Parathyroid adenoma (tissue), 2 donors: ENCODE results near the gene THAP7.
A peak's percentile ranks its signal among the peaks of the same experiment; 100 is the strongest.

Source experiments
- H2AFZ ChIP-seq: fragments of 300-600 bp; sonication (generic); one replicate; pipeline ENCODE4 v1.7.0; 2017; ENCODE audit warnings: antibody characterized with exemption, mild to moderate bottlenecking
- H3K27ac ChIP-seq: fragments of 300-600 bp; sonication (generic); one replicate; pipeline ENCODE4 v1.7.0; 2017
- H3K27me3 ChIP-seq: fragments of 300-600 bp; sonication (generic); one replicate; pipeline ENCODE4 v1.7.0; 2017; ENCODE audit warnings: low read length; ENCODE audit not compliant: control insufficient read depth, insufficient read depth
- H3K36me3 ChIP-seq: fragments of 300-600 bp; sonication (generic); one replicate; pipeline ENCODE4 v1.7.0; 2017; ENCODE audit warnings: low read length; ENCODE audit not compliant: control insufficient read depth, insufficient read depth
- H3K4me1 ChIP-seq: fragments of 300-600 bp; sonication (generic); one replicate; pipeline ENCODE4 v1.7.0; 2017; ENCODE audit warnings: control low read depth
- H3K4me2 ChIP-seq: fragments of 300-600 bp; sonication (generic); one replicate; pipeline ENCODE4 v1.7.0; 2017; ENCODE audit warnings: low read length
- H3K4me3 ChIP-seq: fragments of 300-600 bp; sonication (generic); one replicate; pipeline ENCODE4 v1.7.0; 2017; ENCODE audit warnings: low read depth, low read length
- H3K79me2 ChIP-seq: fragments of 300-600 bp; sonication (generic); one replicate; pipeline ENCODE4 v1.7.0; 2017; ENCODE audit warnings: control low read depth
- H3K9ac ChIP-seq: fragments of 300-600 bp; sonication (generic); one replicate; pipeline ENCODE4 v1.7.0; 2017; ENCODE audit warnings: mild to moderate bottlenecking
- H3K9me3 ChIP-seq: fragments of 300-600 bp; sonication (generic); one replicate; pipeline ENCODE4 v1.7.0; 2017; ENCODE audit warnings: low read length; ENCODE audit not compliant: control insufficient read depth
- TF ChIP-seq, protein P1 (sequence below): fragments of 300-600 bp; sonication (generic); IDR thresholded peaks from one replicate; pipeline ENCODE4 v1.7.0; 2017; ENCODE audit warnings: antibody characterized with exemption, mild to moderate bottlenecking
- donor health status: primary hyperparathyroidism.

The THAP7 gene

GRCh38 chr22:20965104-20965887 lies 36.6 kb downstream of the THAP7 start:
- Histone ChIP-seq H3K4me2 (peak overlapping the region; percentile 59), H3K4me1 (no peaks in the 10 kb centered on the region), H3K9me3 (no peaks in the 10 kb centered on the region), H3K27ac (no peak overlapping the region), H3K27me3 (no peaks in the 10 kb centered on the region), H3K9ac (no peak overlapping the region), H3K4me3 (peak overlapping the region; percentile 36), H3K36me3 (no peaks in the 10 kb centered on the region), H3K79me2 (no peaks in the 10 kb centered on the region), H2AFZ (peak overlapping the region; percentile 72)
- TF ChIP-seq, protein P1, sequence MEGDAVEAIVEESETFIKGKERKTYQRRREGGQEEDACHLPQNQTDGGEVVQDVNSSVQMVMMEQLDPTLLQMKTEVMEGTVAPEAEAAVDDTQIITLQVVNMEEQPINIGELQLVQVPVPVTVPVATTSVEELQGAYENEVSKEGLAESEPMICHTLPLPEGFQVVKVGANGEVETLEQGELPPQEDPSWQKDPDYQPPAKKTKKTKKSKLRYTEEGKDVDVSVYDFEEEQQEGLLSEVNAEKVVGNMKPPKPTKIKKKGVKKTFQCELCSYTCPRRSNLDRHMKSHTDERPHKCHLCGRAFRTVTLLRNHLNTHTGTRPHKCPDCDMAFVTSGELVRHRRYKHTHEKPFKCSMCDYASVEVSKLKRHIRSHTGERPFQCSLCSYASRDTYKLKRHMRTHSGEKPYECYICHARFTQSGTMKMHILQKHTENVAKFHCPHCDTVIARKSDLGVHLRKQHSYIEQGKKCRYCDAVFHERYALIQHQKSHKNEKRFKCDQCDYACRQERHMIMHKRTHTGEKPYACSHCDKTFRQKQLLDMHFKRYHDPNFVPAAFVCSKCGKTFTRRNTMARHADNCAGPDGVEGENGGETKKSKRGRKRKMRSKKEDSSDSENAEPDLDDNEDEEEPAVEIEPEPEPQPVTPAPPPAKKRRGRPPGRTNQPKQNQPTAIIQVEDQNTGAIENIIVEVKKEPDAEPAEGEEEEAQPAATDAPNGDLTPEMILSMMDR, result no peak

DNA sequence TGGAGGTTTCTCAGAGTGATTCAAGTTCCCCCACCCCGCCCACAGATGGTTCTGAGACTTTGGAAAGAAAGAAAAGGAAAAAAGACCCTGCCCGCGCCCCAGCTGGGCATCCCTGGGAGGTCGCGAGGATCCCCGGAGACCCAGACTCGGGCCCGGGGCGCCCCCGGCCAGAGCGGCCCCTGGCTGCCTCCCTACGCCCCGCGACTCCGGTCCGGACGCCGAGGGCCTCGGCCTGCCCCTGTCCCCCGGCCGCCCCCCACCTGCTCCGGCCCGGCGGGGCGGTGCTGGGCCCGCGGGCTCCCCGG lies 37.2 kb downstream of the THAP7 start:
- TF ChIP-seq, protein P1, result no peak
- no peak overlapping the region for H3K9ac ChIP-seq
- peak overlapping the region; percentile 27 for H3K4me3 ChIP-seq

DNA sequence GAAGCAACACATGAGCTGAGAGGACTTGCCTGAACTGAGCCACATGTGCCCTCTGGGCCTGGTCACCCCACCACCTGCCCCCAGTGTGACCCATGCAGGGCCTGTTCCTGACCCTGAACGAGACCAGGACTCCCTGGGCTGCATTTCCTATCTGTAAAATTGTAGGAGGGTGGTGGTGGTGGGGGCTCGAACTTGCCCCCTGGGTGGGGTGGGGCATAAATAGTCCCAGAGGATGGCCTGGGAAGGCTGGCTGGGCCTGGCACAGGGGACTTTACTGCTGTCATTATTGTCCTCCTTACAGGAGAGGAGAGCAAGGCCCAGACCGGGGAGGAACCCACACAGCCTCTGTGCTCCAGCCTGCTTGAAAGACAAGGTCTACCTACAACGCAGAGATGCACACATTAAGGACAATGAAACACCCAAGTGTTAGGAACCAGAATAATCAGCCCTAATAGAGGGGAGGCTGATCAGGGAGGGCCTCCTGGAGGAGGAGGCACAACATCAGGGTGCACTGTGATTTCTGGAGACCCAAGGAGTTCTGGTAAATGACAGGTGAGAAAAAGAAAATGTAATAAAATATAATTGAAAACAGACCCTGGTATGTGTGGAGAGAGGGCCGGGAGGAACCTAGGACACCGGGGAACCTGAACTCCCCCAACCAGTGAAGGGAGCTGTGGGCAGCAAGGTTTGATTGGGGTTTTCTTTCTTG lies 37.7 kb downstream of the THAP7 start:
- Histone ChIP-seq H3K9ac (no peak overlapping the region), H3K27me3 (no peaks in the 10 kb centered on the region), H3K36me3 (no peaks in the 10 kb centered on the region), H3K27ac (no peak overlapping the region), H3K4me3 (peak overlapping the region; percentile 27), H3K4me1 (no peaks in the 10 kb centered on the region), H3K4me2 (peak overlapping the region; percentile 53), H3K9me3 (no peaks in the 10 kb centered on the region), H3K79me2 (no peaks in the 10 kb centered on the region), H2AFZ (peak overlapping the region; percentile 62)
- TF ChIP-seq, protein P1, result no peak

More for the DNA sequence above, 37.2 kb downstream of the THAP7 start:
- Histone ChIP-seq H3K27me3 (no peaks in the 10 kb centered on the region), H3K4me1 (no peaks in the 10 kb centered on the region), H3K4me2 (peak overlapping the region; percentile 53), H3K9me3 (no peaks in the 10 kb centered on the region), H3K79me2 (no peaks in the 10 kb centered on the region), H2AFZ (peak overlapping the region; percentile 62), H3K36me3 (no peaks in the 10 kb centered on the region), H3K27ac (no peak overlapping the region)

DNA sequence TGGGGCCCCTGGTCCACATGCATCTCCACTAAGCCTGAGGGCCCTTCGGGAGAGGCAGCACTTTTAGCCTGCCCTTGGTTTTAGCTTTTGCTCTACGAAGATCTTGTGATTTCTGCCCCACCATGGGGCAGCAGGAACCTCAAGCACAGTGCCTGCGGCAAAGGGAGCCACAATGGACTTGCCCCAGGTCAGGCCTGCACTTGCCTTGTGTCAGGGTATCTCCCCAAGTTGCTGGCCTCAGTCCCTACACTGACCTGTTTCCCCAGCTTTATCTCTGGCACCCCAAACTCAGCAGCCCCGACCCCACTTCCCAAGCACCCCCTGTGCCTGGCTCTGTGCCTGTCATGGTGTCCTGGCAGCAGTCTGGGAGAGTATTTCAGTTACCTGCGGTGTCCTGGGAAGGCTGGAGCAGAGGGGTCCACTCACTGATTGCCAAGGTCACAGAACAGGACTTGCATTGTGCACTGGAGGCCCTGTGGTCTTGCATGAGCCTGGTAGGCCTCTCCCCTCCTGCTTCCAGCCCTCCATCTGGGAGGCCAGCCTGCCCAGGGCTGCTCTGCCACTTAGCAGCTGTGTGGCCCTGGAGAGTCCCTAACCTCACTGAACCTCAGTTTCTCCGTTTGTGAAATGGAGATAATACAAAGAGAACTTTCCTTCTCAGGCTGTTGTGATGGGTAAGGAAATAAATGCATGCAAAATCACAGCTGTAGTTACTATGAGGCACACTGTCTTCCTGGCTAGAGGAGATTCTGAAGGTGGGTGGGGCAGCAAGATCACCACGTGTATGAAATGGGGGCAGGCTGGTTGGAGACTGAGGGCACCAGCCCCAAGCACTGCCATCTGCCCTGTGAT lies 38.5 kb downstream of the THAP7 start:
- Histone ChIP-seq H3K4me3 (no peak overlapping the region), H3K27me3 (no peaks in the 10 kb centered on the region), H3K4me1 (no peaks in the 10 kb centered on the region), H3K4me2 (no peak overlapping the region), H3K27ac (no peak overlapping the region), H3K9me3 (no peaks in the 10 kb centered on the region), H3K79me2 (no peaks in the 10 kb centered on the region), H3K9ac (no peak overlapping the region), H3K36me3 (no peaks in the 10 kb centered on the region), H2AFZ (no peak overlapping the region)
- TF ChIP-seq, protein P1, result no peak
